Gastrocnemius medialis (tissue), 4 donors: Measurements from ENCODE around the gene LRRC10.

Experiments used
- CTCF ChIP-seq, 5 experiments: fragments of 450-650 bp in 3 of 5; fragments of 200-600 bp in 2 of 5; sonication (generic) in 2 of 5; IDR thresholded peaks in 4 of 5; conservative IDR thresholded peaks in 1 of 5; 1 replicate in 4 of 5; 2 replicates in 1 of 5; pipeline ENCODE4 v1.5.1; 2016 to 2019; ENCODE audit warnings: antibody characterized with exemption in 5 of 5, mild to moderate bottlenecking in 3 of 5, moderate library complexity in 3 of 5
- POLR2A ChIP-seq, 2 donors: fragments of 450-650 bp; IDR thresholded peaks; one replicate each; pipeline ENCODE4 v1.6.1; 2017; ENCODE audit warnings: antibody characterized with exemption in 2 of 2, mild to moderate bottlenecking in 2 of 2, moderate library complexity in 2 of 2

DNA sequence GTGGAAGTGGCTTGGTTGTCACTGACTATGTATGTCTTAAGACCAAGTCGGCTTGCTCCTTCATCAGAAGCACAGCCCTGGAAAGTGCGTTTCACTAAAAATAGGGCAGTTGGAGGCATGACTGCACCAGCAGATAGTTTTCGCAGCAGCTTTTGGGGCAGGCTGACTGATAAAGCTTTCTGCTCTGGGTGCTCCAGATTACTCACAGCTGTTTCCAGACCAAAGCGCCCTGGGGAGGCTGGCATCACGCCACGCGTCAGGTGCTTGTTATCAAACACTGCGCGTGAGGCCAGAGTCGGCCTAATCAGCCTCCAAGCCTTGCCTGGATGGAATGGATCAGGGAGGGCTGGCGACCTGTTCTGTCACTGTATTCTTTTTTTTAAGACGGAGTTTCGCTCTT lies 13.3 kb upstream of the LRRC10 start:
- TF ChIP-seq CTCF (IDR thresholded peaks at IDR 0.05 in 4 of 5, conservative IDR thresholded peaks at IDR 0.05 in 1 of 5) (no peak), POLR2A (IDR thresholded peaks at IDR 0.05) (no peak)
